ENCODE measurements around the gene MAD1L1.

DNA sequence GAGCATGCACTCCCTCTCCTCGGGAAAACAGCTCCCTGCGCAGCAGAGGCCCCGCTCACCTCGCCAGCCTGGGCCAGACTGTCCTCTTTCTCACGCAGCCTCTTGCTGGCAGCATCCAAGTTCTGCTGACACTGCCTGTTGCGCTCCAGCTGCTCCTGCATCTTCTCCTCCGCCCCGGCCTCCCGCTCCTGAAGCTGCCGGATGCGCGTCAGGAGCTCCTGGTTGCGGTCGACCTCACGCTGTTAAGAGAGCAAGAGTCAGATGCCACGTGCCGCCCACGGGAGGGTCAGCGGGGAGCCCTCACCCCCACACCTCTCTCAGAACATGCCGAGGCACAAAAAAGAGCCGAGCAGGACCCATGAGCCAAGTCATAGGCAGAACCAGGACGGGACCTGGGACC, 10.2 kb downstream of the MAD1L1 start:
- TF ChIP-seq GATA2 (IDR thresholded peaks at IDR 0.05; ENCODE audit: low read depth, low read length) (no peak), GATA3 (IDR thresholded peaks at IDR 0.05; ENCODE audit: low read depth, low read length) (no peak)
